Astrocyte (in vitro differentiated cells and primary cell): ENCODE measurements around the gene DDX21. TPM values are rescaled to one million over a fixed set of nuclear protein-coding genes. Genes with fewer than 3 reads are reported as not detected.

Experiments used
- DNase-seq: peaks from one replicate; pipeline ENCODE4 v3.0.0-alpha.2; 2010; ENCODE audit warnings: low read depth
- FAIRE-seq: peaks from 2 replicates; lab custom pipeline; 2011; peaks lifted over from hg19 to GRCh38; lab: Jason Lieb, UNC
- H2AFZ ChIP-seq: 2 replicates; pipeline ENCODE4 v1.6.0; 2012; ENCODE audit warnings: low read depth, low read length, inconsistent platforms
- H3K27ac ChIP-seq: 2 replicates; pipeline ENCODE4 v1.5.1; 2011; ENCODE audit warnings: low read depth, low read length, inconsistent platforms
- H3K27me3 ChIP-seq: 2 replicates; pipeline ENCODE4 v1.6.0; 2011; ENCODE audit warnings: low read length, inconsistent platforms; ENCODE audit not compliant: insufficient read depth
- H3K36me3 ChIP-seq: 2 replicates; pipeline ENCODE4 v1.5.1; 2011; ENCODE audit warnings: low read length, inconsistent platforms; ENCODE audit not compliant: insufficient read depth
- H3K4me1 ChIP-seq: 2 replicates; pipeline ENCODE4 v1.5.1; 2011; ENCODE audit warnings: low read length, inconsistent platforms; ENCODE audit not compliant: insufficient read depth
- H3K4me2 ChIP-seq: 2 replicates; pipeline ENCODE4 v1.6.0; 2012; ENCODE audit warnings: low read length, inconsistent platforms
- H3K4me3 ChIP-seq: 2 replicates; pipeline ENCODE4 v1.5.1; 2011; ENCODE audit warnings: low read depth, mild to moderate bottlenecking, low read length, inconsistent platforms; ENCODE audit not compliant: insufficient read depth
- H3K79me2 ChIP-seq: 2 replicates; pipeline ENCODE4 v1.6.0; 2012; ENCODE audit warnings: mild to moderate bottlenecking, low read length, inconsistent platforms; ENCODE audit not compliant: insufficient read depth
- H3K9ac ChIP-seq: 2 replicates; pipeline ENCODE4 v1.6.0; 2012; ENCODE audit warnings: mild to moderate bottlenecking, low read length, inconsistent platforms
- H3K9me3 ChIP-seq: 2 replicates; pipeline ENCODE4 v1.5.1; 2012; ENCODE audit warnings: low read depth, mild to moderate bottlenecking, low read length, inconsistent platforms; ENCODE audit not compliant: insufficient read depth
- H4K20me1 ChIP-seq: 2 replicates; pipeline ENCODE4 v1.6.0; 2012; ENCODE audit warnings: low read length, inconsistent platforms; ENCODE audit not compliant: insufficient read depth
- H3K27ac Mint-ChIP-seq: one replicate; pipeline ENCODE4 v1.8.0; 2021; ENCODE audit warnings: mild to moderate bottlenecking, mixed read lengths; ENCODE audit not compliant: unreplicated experiment
- H3K27me3 Mint-ChIP-seq: one replicate; pipeline ENCODE4 v1.8.0; 2021; ENCODE audit warnings: low read depth, mixed read lengths; ENCODE audit not compliant: unreplicated experiment
- H3K36me3 Mint-ChIP-seq: one replicate; pipeline ENCODE4 v1.8.0; 2021; ENCODE audit warnings: low read depth, mixed read lengths; ENCODE audit not compliant: unreplicated experiment
- H3K4me1 Mint-ChIP-seq: one replicate; pipeline ENCODE4 v1.8.0; 2021; ENCODE audit warnings: low read depth, mixed read lengths; ENCODE audit not compliant: unreplicated experiment
- H3K4me3 Mint-ChIP-seq: one replicate; pipeline ENCODE4 v1.8.0; 2021; ENCODE audit warnings: mild to moderate bottlenecking, moderate library complexity, mixed read lengths; ENCODE audit not compliant: unreplicated experiment
- H3K9me3 Mint-ChIP-seq: one replicate; pipeline ENCODE4 v1.8.0; 2021; ENCODE audit warnings: mild to moderate bottlenecking, mixed read lengths; ENCODE audit not compliant: unreplicated experiment
- CTCF ChIP-seq: IDR thresholded peaks from 2 replicates; pipeline ENCODE4 v1.5.1; 2011; ENCODE audit warnings: low read depth, mild to moderate bottlenecking, inconsistent platforms, low read length, moderate library complexity; ENCODE audit not compliant: insufficient read depth
- EZH2 ChIP-seq: IDR thresholded peaks from 2 replicates; pipeline ENCODE4 v1.6.1; 2012; ENCODE audit warnings: mild to moderate bottlenecking, low read length, inconsistent platforms; ENCODE audit not compliant: insufficient read depth
- total RNA-seq: library from RNA; stranded (reverse); gene quantifications from 2 replicates; pipeline ENCODE4 v1.2.1, GENCODE V29; 2021

The DDX21 gene
- total RNA-seq, 1 donor from 2014 or later: 125 TPM

- DNase-seq (no peak), FAIRE-seq (no peak)
- Mint-ChIP-seq H3K36me3 (no peaks in the 10 kb centered on the region), H3K27me3 (peaks cover 13% of the 10 kb centered on the region), H3K4me1 (no peaks in the 10 kb centered on the region), H3K27ac (no peak overlapping the region), H3K9me3 (peaks cover 5% of the 10 kb centered on the region), H3K4me3 (no peak overlapping the region)
- Histone ChIP-seq H3K9ac (no peak overlapping the region), H3K4me3 (no peak overlapping the region), H3K79me2 (no peaks in the 10 kb centered on the region), H3K9me3 (peaks cover 6% of the 10 kb centered on the region), H3K36me3 (no peaks in the 10 kb centered on the region), H3K4me2 (no peak overlapping the region), H3K4me1 (no peaks in the 10 kb centered on the region), H2AFZ (no peak overlapping the region), H3K27ac (no peak overlapping the region), H4K20me1 (no peaks in the 10 kb centered on the region), H3K27me3 (no peaks in the 10 kb centered on the region)
- no peak for TF ChIP-seq CTCF
- TF ChIP-seq EZH2: no peak
These were observed 77.3 kb downstream of the DDX21 start for GRCh38 chr10:69033256-69033655.

Other genes starting within 250 kb of the DDX21 start
- 62.4 and 72.8 TPM in 2 replicates for gene CCAR1, start 234.9 kb upstream of the DDX21 start, total RNA-seq
- 0.12 and 0.25 TPM in 2 replicates for gene STOX1, start 128.6 kb upstream of the DDX21 start, total RNA-seq
- gene DDX50, start 54.9 kb upstream of the DDX21 start, total RNA-seq: 34.2 and 37.1 TPM in 2 replicates
- gene KIFBP, start 32.6 kb downstream of the DDX21 start, total RNA-seq: 34.9 and 39.2 TPM in 2 replicates
- gene SRGN, start 131.9 kb downstream of the DDX21 start, total RNA-seq: 0.30 TPM in 1 of 2 replicates, not detected in the other
- 51.8 and 61.6 TPM in 2 replicates for gene VPS26A, start 168.0 kb downstream of the DDX21 start, total RNA-seq
- gene SUPV3L1, start 224.1 kb downstream of the DDX21 start, total RNA-seq: 31.8 and 34.4 TPM in 2 replicates